Peyer's patch (tissue), 4 donors: ENCODE data around the gene TBC1D22B.

Experiments
- CTCF ChIP-seq, 6 experiments: fragments of 450-650 bp in 4 of 6; fragments of 200-600 bp in 2 of 6; sonication (generic) in 1 of 6; IDR thresholded peaks; one replicate each; pipeline ENCODE4 v1.5.1; 2017 to 2019; ENCODE audit warnings: antibody characterized with exemption in 6 of 6, mild to moderate bottlenecking in 3 of 6, moderate library complexity in 1 of 6
- POLR2A ChIP-seq, 2 donors: fragments of 450-650 bp; IDR thresholded peaks; one replicate each; pipeline ENCODE4 v1.5.1; 2017; ENCODE audit warnings: antibody characterized with exemption in 2 of 2, mild to moderate bottlenecking in 2 of 2, moderate library complexity in 2 of 2

GRCh38 chr6:37293426-37293825 is 35.9 kb downstream of the TBC1D22B start:
- no peak for TF ChIP-seq CTCF (IDR thresholded peaks at IDR 0.05)
- TF ChIP-seq POLR2A (IDR thresholded peaks at IDR 0.05), result no peak
